H9 (cell line): ENCODE data around the gene GRB7. TPM values are rescaled to one million over a fixed set of nuclear protein-coding genes. Genes with fewer than 3 reads are reported as not detected.

Source experiments
- DNase-seq: peaks from one replicate; pipeline ENCODE4 v3.0.0-alpha.2; 2017
- H2AFZ ChIP-seq: one replicate; pipeline ENCODE4 v1.6.1; 2013; ENCODE audit warnings: mild to moderate bottlenecking, low read length, control low read depth, moderate library complexity
- H2AK5ac ChIP-seq: 2 replicates; pipeline ENCODE4 v1.6.1; 2013; ENCODE audit warnings: low read length, control low read depth, mixed read lengths; ENCODE audit not compliant: insufficient read length
- H2BK120ac ChIP-seq: one replicate; pipeline ENCODE4 v1.6.1; 2013; ENCODE audit warnings: low read depth, mild to moderate bottlenecking, low read length, control low read depth, inconsistent platforms; ENCODE audit not compliant: poor library complexity, severe bottlenecking
- H2BK12ac ChIP-seq: 2 replicates; pipeline ENCODE4 v1.6.1; 2013; ENCODE audit warnings: low read length, control low read depth, mixed read lengths, low read depth; ENCODE audit not compliant: insufficient read length
- H2BK15ac ChIP-seq: 2 replicates; pipeline ENCODE4 v1.6.1; 2013; ENCODE audit warnings: low read depth, low read length, control low read depth
- H2BK20ac ChIP-seq: one replicate; pipeline ENCODE4 v1.6.1; 2013; ENCODE audit warnings: low read depth, mild to moderate bottlenecking, low read length, control low read depth, inconsistent platforms; ENCODE audit not compliant: poor library complexity, severe bottlenecking
- H2BK5ac ChIP-seq: 2 replicates; pipeline ENCODE4 v1.6.1; 2013; ENCODE audit warnings: low read length, control low read depth, mixed read lengths; ENCODE audit not compliant: insufficient read length
- H3K14ac ChIP-seq: 2 replicates; pipeline ENCODE4 v1.6.1; 2013; ENCODE audit warnings: low read length, control low read depth; ENCODE audit not compliant: insufficient read depth
- H3K18ac ChIP-seq: 2 replicates; pipeline ENCODE4 v1.6.1; 2013; ENCODE audit warnings: low read depth, mild to moderate bottlenecking, mixed read lengths, low read length, control low read depth; ENCODE audit not compliant: insufficient read length
- H3K23ac ChIP-seq: 2 replicates; pipeline ENCODE4 v1.6.1; 2013; ENCODE audit warnings: low read length, control low read depth, mixed read lengths, low read depth; ENCODE audit not compliant: insufficient read length
- H3K23me2 ChIP-seq: 2 replicates; pipeline ENCODE4 v1.6.1; 2013; ENCODE audit warnings: low read depth, mild to moderate bottlenecking, mixed read lengths, low read length, control low read depth; ENCODE audit not compliant: insufficient read length, poor library complexity, severe bottlenecking
- H3K27ac ChIP-seq: 2 replicates; pipeline ENCODE4 v1.5.1; 2013; ENCODE audit warnings: low read length, control low read depth, mixed read lengths, low read depth; ENCODE audit not compliant: insufficient read length
- H3K27me3 ChIP-seq: 2 replicates; pipeline ENCODE4 v1.6.1; 2013; ENCODE audit warnings: low read length, control low read depth, inconsistent platforms; ENCODE audit not compliant: insufficient read depth
- H3K4ac ChIP-seq: 2 replicates; pipeline ENCODE4 v1.6.1; 2013; ENCODE audit warnings: low read depth, mild to moderate bottlenecking, control low read depth, inconsistent platforms, low read length, moderate library complexity
- H3K4me1 ChIP-seq: 2 replicates; pipeline ENCODE4 v1.6.1; 2013; ENCODE audit warnings: low read length, control low read depth, inconsistent platforms; ENCODE audit not compliant: insufficient read depth
- H3K4me2 ChIP-seq: 2 replicates; pipeline ENCODE4 v1.6.1; 2013; ENCODE audit warnings: low read length, control low read depth, mixed read lengths; ENCODE audit not compliant: insufficient read length, insufficient read depth
- H3K56ac ChIP-seq: 2 replicates; pipeline ENCODE4 v1.6.1; 2013; ENCODE audit warnings: low read depth, mild to moderate bottlenecking, mixed read lengths, low read length, control low read depth; ENCODE audit not compliant: insufficient read length
- H3K79me1 ChIP-seq: 2 replicates; pipeline ENCODE4 v1.6.1; 2013; ENCODE audit warnings: low read depth, mild to moderate bottlenecking, moderate library complexity, low read length, control low read depth, inconsistent platforms; ENCODE audit not compliant: insufficient read depth, poor library complexity, severe bottlenecking
- H3K79me2 ChIP-seq: 2 replicates; pipeline ENCODE4 v1.6.1; 2013; ENCODE audit warnings: low read length, control low read depth, inconsistent platforms; ENCODE audit not compliant: insufficient read depth
- H3K9ac ChIP-seq: 2 replicates; pipeline ENCODE4 v1.6.1; 2013; ENCODE audit warnings: low read length, control low read depth, mixed read lengths; ENCODE audit not compliant: insufficient read length; ENCODE audit errors: extremely low read depth
- H3K9me3 ChIP-seq: one replicate; pipeline ENCODE4 v1.6.1; 2013; ENCODE audit warnings: low read depth, low read length, inconsistent platforms; ENCODE audit not compliant: control insufficient read depth
- H3T11ph ChIP-seq: one replicate; pipeline ENCODE4 v1.6.1; 2013; ENCODE audit warnings: mild to moderate bottlenecking, low read length, control low read depth, inconsistent platforms
- H4K20me1 ChIP-seq: one replicate; pipeline ENCODE4 v1.6.1; 2013; ENCODE audit not compliant: control insufficient read depth, insufficient read length, insufficient read depth
- H4K5ac ChIP-seq: 2 replicates; pipeline ENCODE4 v1.6.1; 2013; ENCODE audit warnings: low read depth, mild to moderate bottlenecking, mixed read lengths, low read length, control low read depth; ENCODE audit not compliant: insufficient read length
- H4K8ac ChIP-seq: replicated peaks from 2 replicates; pipeline ENCODE4 v1.6.1; 2013; ENCODE audit warnings: low read length, control low read depth, mixed read lengths, low read depth; ENCODE audit not compliant: insufficient read length
- H4K91ac ChIP-seq: 2 replicates; pipeline ENCODE4 v1.6.1; 2013; ENCODE audit warnings: low read depth, mild to moderate bottlenecking, moderate library complexity, mixed read lengths, low read length, control low read depth; ENCODE audit not compliant: insufficient read length
- H3K27ac Mint-ChIP-seq, 3 experiments: 2 replicates in 2 of 3; 3 replicates in 1 of 3; pipeline ENCODE4 v1.8.0; 2020 to 2021; ENCODE audit warnings: mixed read lengths in 3 of 3, mild to moderate bottlenecking in 1 of 3, moderate library complexity in 1 of 3
- H3K27me3 Mint-ChIP-seq: 2 replicates; pipeline ENCODE4 v1.8.0; 2021; ENCODE audit warnings: low read depth, mild to moderate bottlenecking, moderate library complexity, mixed read lengths
- H3K36me3 Mint-ChIP-seq, 3 experiments: 2 replicates in 2 of 3; 3 replicates in 1 of 3; pipeline ENCODE4 v1.8.0; 2020 to 2021; ENCODE audit warnings: low read depth in 3 of 3, mixed read lengths in 3 of 3; ENCODE audit not compliant: insufficient read depth in 1 of 3
- H3K4me1 Mint-ChIP-seq, 2 experiments: 2 replicates each; pipeline ENCODE4 v1.8.0; 2020; ENCODE audit warnings: mixed read lengths in 2 of 2
- H3K4me3 Mint-ChIP-seq, 2 experiments: 2 replicates in 1 of 2; 3 replicates in 1 of 2; pipeline ENCODE4 v1.8.0; 2020 to 2021; ENCODE audit warnings: mild to moderate bottlenecking in 2 of 2, mixed read lengths in 2 of 2, moderate library complexity in 1 of 2
- H3K9me3 Mint-ChIP-seq, 2 experiments: 2 replicates in 1 of 2; 3 replicates in 1 of 2; pipeline ENCODE4 v1.8.0; 2020; ENCODE audit warnings: mild to moderate bottlenecking in 2 of 2, mixed read lengths in 2 of 2, moderate library complexity in 1 of 2
- CTCF ChIP-seq: fragments of 200-600 bp; sonication (generic); conservative IDR thresholded peaks from 3 replicates; pipeline ENCODE4 v1.8.0; 2021; ENCODE audit warnings: antibody characterized with exemption, mild to moderate bottlenecking
- WGBS: extraction: QIAGEN DNeasy Blood & Tissue Kit; methylation state at CpG from one replicate; pipeline ENCODE4 v1.1.7; 2013; ENCODE audit warnings: missing lambda C conversion rate, low lambda C conversion rate, mixed read lengths; ENCODE audit not compliant: insufficient read length; ENCODE audit errors: extremely low coverage; 5-methylcytosine and 5-hydroxymethylcytosine counted together
- total RNA-seq: library from RNA; stranded (reverse); gene quantifications from 2 replicates; pipeline ENCODE4 v1.2.1, GENCODE V29; 2021

Gene GRB7
- total RNA-seq, 1 experiment from 2014 or later, result 55.0 TPM

- Histone ChIP-seq H3K4me1 (peaks cover 3% of the 10 kb centered on the region; the same call in 1 of the 2 replicates), H2BK5ac (peak overlapping the region; percentile 20), H2BK20ac (no peak overlapping the region), H4K5ac (no peak overlapping the region), H4K20me1 (no peaks in the 10 kb centered on the region), H3K9ac (peak overlapping the region; percentile 69), H3K79me2 (peaks cover 2% of the 10 kb centered on the region; the same call in 1 of the 2 replicates), H3K23me2 (peaks cover 27% of the 10 kb centered on the region), H3K18ac (no peak overlapping the region), H3K79me1 (no peaks in the 10 kb centered on the region), H3K23ac (no peak overlapping the region), H2BK12ac (no peak overlapping the region), H3K14ac (no peak overlapping the region), H2BK120ac (no peak overlapping the region), H4K8ac (no peak overlapping the region), H3K4me2 (peak overlapping the region; percentile 73), H2AFZ (no peak overlapping the region), H3K9me3 (no peaks in the 10 kb centered on the region), H2AK5ac (no peak overlapping the region), H4K91ac (no peak overlapping the region), H2BK15ac (no peak overlapping the region), H3K4ac (no peak overlapping the region), H3K27ac (no peak overlapping the region), H3K56ac (no peak overlapping the region), H3T11ph (no peak overlapping the region), H3K27me3 (no peaks in the 10 kb centered on the region)
- no peaks in the 10 kb centered on the region for H3K9me3 Mint-ChIP-seq
- DNase-seq, result peak; percentile 75
- no CpG with 5 or more reads among the region's 13 CpGs for WGBS
- H3K27ac Mint-ChIP-seq, result peak overlapping the region; percentile 89 to 99 (median 98); a peak in 5 of 7 replicates
- H3K4me1 Mint-ChIP-seq, result peaks cover 31 to 38% of the 10 kb centered on the region in 2 experiments
- no peak for TF ChIP-seq CTCF
- H3K4me3 Mint-ChIP-seq, result peak overlapping the region; percentile 85 to 87
- peaks cover 3% of the 10 kb centered on the region; the same call in 1 of the 2 replicates for H3K27me3 Mint-ChIP-seq
- H3K36me3 Mint-ChIP-seq, result peaks cover 5 to 17% (median 10%) of the 10 kb centered on the region in 3 experiments; a peak in 6 of 7 replicates
Observed at GRCh38 chr17:39738568-39738901, 797 bp downstream of the GRB7 start.
